GM13976 (cell line): ENCODE results near the gene UGDH.
"Not testable (repeated sequence)": the region's sequence is repeated elsewhere in the genome, so short reads cannot be mapped to it uniquely, and the experiment has no call there.

Source experiments
- DNase-seq: peaks from one replicate; pipeline ENCODE4 v3.0.0; 2012; ENCODE audit warnings: low spot score
- in situ Hi-C: fragments of 300-500 bp; cut with MboI; formaldehyde crosslinking; loops from one replicate; pipeline ENCODE4 v1.12.0; 2022; ENCODE audit warnings: low sequenced_read_pairs, mixed read lengths, inconsistent platforms; ENCODE audit not compliant: unreplicated experiment
- TF ChIP-seq, protein P1 (sequence below): IDR thresholded peaks from 2 replicates; pipeline ENCODE4 v1.5.1; 2012; ENCODE audit warnings: borderline replicate concordance, mild to moderate bottlenecking; ENCODE audit not compliant: insufficient read depth; ENCODE audit errors: extremely low read depth, missing control alignments, control extremely low read depth

The UGDH gene

DNA sequence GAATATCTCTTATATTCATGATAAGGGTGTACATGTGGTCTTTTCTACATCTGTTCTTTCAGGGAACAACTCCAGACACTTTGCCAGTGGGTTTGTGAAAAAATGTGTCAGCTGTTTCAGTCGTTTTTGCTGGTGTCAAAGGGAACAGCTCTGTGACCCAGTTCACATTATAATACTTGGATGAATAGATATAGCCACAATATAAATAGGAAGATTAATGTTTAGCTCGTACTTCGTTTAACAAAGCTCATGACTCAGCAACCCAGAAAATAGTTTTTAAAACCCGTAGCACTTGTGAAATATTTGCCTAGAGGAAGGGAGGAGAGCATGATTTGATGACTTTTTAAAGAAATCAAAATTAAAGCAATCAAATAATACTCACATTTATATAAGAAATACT is 60.5 kb downstream of the UGDH start:
- in situ Hi-C loops = no loop called here
- DNase-seq = no peak

DNA sequence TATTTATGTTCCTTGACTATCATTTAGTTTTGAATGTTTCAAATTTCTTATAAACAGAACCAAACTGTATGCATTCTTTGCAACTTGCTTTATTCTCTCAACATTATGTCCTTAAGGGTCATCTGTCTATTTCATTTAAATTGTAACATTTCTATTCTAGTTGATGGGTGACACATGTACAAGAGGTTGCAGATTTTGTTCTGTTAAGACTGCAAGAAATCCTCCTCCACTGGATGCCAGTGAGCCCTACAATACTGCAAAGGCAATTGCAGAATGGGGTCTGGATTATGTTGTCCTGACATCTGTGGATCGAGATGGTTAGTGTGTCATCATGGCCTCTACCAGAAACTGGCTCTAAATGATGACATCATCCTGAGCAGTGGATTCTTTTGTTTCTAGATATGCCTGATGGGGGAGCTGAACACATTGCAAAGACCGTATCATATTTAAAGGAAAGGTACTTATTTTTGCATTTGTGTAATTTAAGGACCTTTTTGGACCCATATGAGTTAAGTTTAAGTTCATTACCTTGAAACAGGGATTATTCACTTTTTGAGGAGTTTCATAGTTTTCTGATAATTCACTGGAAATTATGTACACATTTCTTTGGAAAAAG is 62.2 kb downstream of the UGDH start:
- DNase-seq = no peak
- in situ Hi-C loops = no loop called here
- TF ChIP-seq, protein P1, sequence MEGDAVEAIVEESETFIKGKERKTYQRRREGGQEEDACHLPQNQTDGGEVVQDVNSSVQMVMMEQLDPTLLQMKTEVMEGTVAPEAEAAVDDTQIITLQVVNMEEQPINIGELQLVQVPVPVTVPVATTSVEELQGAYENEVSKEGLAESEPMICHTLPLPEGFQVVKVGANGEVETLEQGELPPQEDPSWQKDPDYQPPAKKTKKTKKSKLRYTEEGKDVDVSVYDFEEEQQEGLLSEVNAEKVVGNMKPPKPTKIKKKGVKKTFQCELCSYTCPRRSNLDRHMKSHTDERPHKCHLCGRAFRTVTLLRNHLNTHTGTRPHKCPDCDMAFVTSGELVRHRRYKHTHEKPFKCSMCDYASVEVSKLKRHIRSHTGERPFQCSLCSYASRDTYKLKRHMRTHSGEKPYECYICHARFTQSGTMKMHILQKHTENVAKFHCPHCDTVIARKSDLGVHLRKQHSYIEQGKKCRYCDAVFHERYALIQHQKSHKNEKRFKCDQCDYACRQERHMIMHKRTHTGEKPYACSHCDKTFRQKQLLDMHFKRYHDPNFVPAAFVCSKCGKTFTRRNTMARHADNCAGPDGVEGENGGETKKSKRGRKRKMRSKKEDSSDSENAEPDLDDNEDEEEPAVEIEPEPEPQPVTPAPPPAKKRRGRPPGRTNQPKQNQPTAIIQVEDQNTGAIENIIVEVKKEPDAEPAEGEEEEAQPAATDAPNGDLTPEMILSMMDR = no peak

More for the DNA sequence above, 60.5 kb downstream of the UGDH start:
- TF ChIP-seq, protein P1 = no peak

DNA sequence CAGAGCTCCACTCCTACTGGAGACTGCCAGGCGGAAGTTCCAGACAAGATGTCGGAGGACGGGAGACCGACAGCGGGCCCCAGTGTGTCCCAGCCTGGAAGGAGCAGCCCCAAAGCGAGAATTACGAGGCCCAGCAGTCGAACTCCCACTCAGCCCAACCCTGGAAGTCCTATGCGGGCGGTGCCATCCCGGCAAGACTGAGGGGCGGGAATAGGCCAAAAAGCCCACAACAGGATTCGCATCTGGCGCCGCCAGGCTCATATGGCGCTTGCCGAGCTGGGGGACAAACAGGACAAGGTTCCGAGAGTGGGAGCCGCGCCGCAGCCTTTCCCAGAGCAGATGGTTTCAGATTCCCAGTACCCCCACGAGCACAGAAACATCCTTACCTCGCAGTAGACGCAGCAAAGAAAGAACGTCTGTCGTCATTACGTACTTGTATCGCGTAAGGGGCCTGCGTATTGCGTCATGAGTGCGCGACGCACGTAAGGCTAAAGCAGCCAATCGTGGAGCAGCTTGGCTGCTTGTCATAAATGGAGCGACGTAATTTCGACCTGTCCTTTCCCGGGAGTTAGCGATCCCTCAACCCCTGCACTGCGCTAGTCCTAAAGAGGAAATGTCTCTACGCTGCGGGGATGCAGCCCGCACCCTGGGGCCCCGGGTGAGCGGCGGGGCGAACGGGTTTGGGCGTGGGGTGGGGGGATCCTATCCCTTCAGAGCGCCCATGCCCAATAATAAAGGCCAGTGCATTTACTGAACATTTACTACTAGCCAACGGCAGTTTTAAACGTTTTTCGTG is 68.5 kb downstream of the UGDH start, which contains the start of the genes LIAS and RPL9:
Gene LIAS (plus strand): TSS at position 552 of the 796 bp plus-strand sequence. CDS start 62 bp downstream, at position 614.
Gene RPL9 (minus strand): TSS at position 418 of the 796 bp plus-strand sequence. CDS start 483 bp downstream, outside the sequence.
- in situ Hi-C loops = no loop called here
- TF ChIP-seq, protein P1 = no peak
- peak; percentile 96 for DNase-seq

DNA sequence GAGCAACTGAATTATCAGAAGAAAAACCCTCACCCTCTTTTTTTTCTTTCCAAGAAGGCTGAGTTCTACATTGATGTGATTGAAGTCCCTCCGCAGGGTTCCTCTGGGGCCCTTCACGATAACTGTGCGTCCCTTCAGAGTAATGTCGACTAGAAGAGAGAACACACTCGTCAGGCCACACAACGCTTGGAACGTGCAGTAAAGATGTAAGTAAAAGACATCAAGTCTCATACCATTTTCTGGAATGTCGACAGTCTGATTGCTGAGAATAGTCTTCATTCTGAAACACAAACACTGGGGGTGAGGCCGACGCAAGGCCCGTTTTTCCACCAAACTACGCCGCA is 69.1 kb downstream of the UGDH start:
- in situ Hi-C loops = not testable (repeated sequence)

DNA sequence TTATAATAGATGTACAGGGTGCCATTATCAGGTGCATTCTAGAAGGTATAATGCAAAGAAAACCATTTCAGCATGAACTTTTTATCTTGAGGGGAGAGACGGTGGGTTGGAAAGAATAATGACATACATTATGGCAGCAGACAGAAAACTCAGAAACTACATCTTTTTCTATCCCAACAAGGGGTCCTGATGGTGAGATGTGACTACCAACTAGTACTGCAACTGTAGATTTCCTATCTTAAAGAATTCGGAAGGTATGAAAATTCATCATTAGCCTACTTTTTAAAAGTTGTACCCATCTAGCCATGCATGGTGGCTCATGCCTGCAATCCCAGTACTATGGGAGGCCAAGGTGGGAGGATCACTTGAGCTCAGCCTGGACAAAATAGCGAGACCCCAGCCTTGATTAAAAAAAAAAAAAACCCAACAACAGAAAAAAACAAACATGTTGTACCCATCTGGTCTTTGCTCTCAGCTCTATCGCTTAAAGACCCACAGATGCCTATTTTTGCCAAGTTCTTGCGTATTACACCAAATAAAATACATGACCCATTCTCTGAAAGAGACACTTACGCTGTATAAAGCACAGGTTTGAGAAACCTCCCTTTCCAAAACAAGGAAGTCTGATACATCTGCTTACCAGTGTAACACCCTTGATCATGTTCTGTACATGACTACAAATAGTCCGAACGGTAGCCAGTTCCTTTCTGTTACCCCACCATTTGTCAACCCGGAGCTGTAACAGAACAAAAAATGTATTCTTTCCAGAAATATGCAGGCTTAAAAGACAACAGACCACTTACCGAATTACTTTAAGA is 70.1 kb downstream of the UGDH start:
- TF ChIP-seq, protein P1 = no peak
- in situ Hi-C loops = no loop called here
- DNase-seq = no peak

More for the DNA sequence above, 69.1 kb downstream of the UGDH start:
- not testable (repeated sequence) for DNase-seq

DNA sequence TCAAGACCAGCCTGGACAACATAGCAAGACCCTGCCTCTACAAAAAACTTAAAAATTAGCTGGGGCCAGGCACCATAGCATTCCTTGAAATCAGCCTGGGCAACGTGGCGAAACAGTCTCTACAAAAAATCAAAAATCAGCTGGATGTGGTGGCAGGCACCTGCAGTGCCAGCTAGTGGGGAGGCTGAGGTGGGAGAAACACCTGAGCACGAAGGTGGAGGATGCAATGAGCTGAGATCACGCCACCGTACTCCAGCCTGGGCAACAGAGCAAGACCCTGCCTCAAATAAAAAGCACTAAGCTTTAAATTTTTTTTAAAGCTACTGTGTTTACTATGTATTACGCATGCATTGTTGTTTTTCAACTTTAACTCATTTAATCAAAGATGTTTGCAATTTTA is 71.8 kb downstream of the UGDH start:
- no peak for DNase-seq
- TF ChIP-seq, protein P1 = no peak
- in situ Hi-C loops = no loop called here
